GM12875 (cell line): ENCODE data around the gene DHX38.
A peak's percentile ranks its signal among the peaks of the same experiment; 100 is the strongest.

Source experiments
- H3K4me3 ChIP-seq: one replicate; pipeline ENCODE4 v1.5.1; 2011; ENCODE audit warnings: low read depth, low read length, control low read depth
- TF ChIP-seq, protein P1 (sequence below): IDR thresholded peaks from 2 replicates; pipeline ENCODE4 v1.5.1; 2011; ENCODE audit warnings: low read depth, mild to moderate bottlenecking, control low read depth, inconsistent platforms, low read length, moderate library complexity, borderline replicate concordance; ENCODE audit not compliant: insufficient read depth

Gene DHX38

GRCh38 chr16:72092832-72093447 lies 707 bp upstream of the DHX38 start:
- TF ChIP-seq, protein P1, sequence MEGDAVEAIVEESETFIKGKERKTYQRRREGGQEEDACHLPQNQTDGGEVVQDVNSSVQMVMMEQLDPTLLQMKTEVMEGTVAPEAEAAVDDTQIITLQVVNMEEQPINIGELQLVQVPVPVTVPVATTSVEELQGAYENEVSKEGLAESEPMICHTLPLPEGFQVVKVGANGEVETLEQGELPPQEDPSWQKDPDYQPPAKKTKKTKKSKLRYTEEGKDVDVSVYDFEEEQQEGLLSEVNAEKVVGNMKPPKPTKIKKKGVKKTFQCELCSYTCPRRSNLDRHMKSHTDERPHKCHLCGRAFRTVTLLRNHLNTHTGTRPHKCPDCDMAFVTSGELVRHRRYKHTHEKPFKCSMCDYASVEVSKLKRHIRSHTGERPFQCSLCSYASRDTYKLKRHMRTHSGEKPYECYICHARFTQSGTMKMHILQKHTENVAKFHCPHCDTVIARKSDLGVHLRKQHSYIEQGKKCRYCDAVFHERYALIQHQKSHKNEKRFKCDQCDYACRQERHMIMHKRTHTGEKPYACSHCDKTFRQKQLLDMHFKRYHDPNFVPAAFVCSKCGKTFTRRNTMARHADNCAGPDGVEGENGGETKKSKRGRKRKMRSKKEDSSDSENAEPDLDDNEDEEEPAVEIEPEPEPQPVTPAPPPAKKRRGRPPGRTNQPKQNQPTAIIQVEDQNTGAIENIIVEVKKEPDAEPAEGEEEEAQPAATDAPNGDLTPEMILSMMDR = no peak
- peak overlapping the region; percentile 65 for H3K4me3 ChIP-seq

GRCh38 chr16:72094266-72094610 lies 591 bp downstream of the DHX38 start:
- peak overlapping the region; percentile 90 for H3K4me3 ChIP-seq
- TF ChIP-seq, protein P1 = no peak

GRCh38 chr16:72098936-72099335 lies 5.3 kb downstream of the DHX38 start:
- no peak overlapping the region for H3K4me3 ChIP-seq
- TF ChIP-seq, protein P1 = no peak

- TF ChIP-seq, protein P1 = peak; percentile 62; the same call in 1 of the 2 replicates
Measured at GRCh38 chr16:72099377-72099818, 5.8 kb downstream of the DHX38 start.

DNA sequence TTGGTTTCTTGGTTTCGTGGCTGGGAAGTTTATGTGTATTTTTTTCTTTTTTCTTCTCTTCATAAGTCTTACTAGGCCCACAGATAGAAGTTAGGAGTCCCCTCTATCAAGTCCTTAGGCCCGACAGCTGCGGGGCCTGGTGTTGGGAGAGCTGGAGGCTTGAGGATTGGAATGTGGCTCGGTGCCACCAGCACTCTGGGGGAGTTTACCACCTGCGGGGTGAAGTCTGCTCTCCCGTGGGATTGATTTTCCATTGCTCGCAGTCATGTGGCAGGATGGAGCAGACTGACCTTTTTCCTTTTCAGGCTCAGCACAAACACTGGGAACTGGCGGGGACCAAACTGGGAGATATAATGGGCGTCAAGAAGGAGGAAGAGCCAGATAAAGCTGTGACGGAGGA lies 7.5 kb downstream of the DHX38 start:
- H3K4me3 ChIP-seq = no peak overlapping the region
- TF ChIP-seq, protein P1 = no peak

More at GRCh38 chr16:72099377-72099818, 5.8 kb downstream of the DHX38 start:
- H3K4me3 ChIP-seq = no peak overlapping the region

DNA sequence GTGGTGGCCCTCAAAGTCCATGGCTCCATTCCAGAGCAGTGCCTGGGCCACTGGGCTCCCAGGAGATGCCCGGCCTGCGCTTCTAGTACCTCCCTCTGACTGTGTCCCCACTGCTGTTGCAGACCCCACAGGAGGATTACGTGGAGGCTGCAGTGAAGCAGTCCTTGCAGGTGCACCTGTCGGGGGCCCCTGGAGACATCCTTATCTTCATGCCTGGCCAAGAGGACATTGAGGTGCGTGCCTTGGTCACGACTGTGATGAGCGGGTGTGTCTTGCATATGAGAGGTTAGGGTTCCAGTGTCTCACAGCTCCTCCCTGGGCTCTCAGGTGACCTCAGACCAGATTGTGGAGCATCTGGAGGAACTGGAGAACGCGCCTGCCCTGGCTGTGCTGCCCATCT lies 11.3 kb downstream of the DHX38 start:
- TF ChIP-seq, protein P1 = no peak
- no peak overlapping the region for H3K4me3 ChIP-seq

DNA sequence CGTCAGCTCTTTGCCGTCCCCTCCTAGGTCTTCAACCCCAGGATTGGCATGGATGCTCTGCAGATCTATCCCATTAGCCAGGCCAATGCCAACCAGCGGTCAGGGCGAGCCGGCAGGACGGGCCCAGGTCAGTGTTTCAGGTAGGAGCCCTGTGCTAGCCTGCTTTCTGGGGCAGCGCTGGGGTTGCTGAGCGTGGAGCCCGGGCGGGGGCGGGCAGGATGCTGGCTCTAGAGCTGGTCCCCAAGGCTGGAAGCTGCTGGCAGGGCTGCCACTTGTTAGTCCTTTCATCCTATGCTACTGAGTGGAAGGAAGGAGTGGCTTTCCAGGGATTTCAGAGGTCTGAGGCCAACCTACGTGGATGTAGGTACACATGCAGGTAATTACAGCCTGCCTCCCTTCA lies 12.3 kb downstream of the DHX38 start:
- TF ChIP-seq, protein P1 = no peak

More for the DNA sequence above, 12.3 kb downstream of the DHX38 start:
- H3K4me3 ChIP-seq = no peak overlapping the region
